GM12878 (cell line): ENCODE results near the gene RASGRF1. TPM values are rescaled to one million over a fixed set of nuclear protein-coding genes. Genes with fewer than 3 reads are reported as not detected.

Source experiments
- ATF3 ChIP-seq: IDR thresholded peaks from 2 replicates; pipeline ENCODE4 v1.6.1; 2011; ENCODE audit warnings: low read depth, mild to moderate bottlenecking, low read length, moderate library complexity, borderline replicate concordance; ENCODE audit errors: extremely low read depth
- ATF7 ChIP-seq: fragments of 450-650 bp; IDR thresholded peaks from 2 replicates; pipeline ENCODE4 v1.6.1; 2016; ENCODE audit warnings: low read depth, mild to moderate bottlenecking
- CBX3 ChIP-seq: fragments of 200-600 bp; sonication (generic); IDR thresholded peaks from 2 replicates; pipeline ENCODE4 v1.6.1; 2016; ENCODE audit warnings: low read depth, borderline replicate concordance
- CBX5 ChIP-seq: sonication (generic); IDR thresholded peaks from 2 replicates; pipeline ENCODE4 v1.6.1; 2016; ENCODE audit warnings: low read depth, moderate library complexity, mild to moderate bottlenecking, inconsistent platforms
- CHD2 ChIP-seq: IDR thresholded peaks from 2 replicates; pipeline ENCODE4 v1.6.1; 2011; ENCODE audit warnings: low read depth, low read length, improper control_type of control experiment, borderline replicate concordance
- CHD4 ChIP-seq: fragments of 200-600 bp; sonication (generic); IDR thresholded peaks from 2 replicates; pipeline ENCODE4 v1.6.1; 2016; ENCODE audit warnings: mild to moderate bottlenecking
- EED ChIP-seq: sonication (generic); IDR thresholded peaks from 2 replicates; pipeline ENCODE4 v1.6.1; 2016; ENCODE audit warnings: antibody characterized with exemption, low read depth
- EP300 ChIP-seq, 2 experiments: fragments of 150-350 bp in 1 of 2; IDR thresholded peaks; 2 replicates each; pipeline ENCODE4 v1.6.1; 2011 to 2012; ENCODE audit warnings: low read depth in 2 of 2, low read length in 2 of 2, borderline replicate concordance in 1 of 2, improper control_type of control experiment in 1 of 2, inconsistent platforms in 1 of 2; ENCODE audit not compliant: control insufficient read depth in 1 of 2
- ETV6 ChIP-seq, 2 experiments: fragments of 450-650 bp in 1 of 2; IDR thresholded peaks in 1 of 2; conservative IDR thresholded peaks in 1 of 2; 2 replicates each; pipeline ENCODE4 v1.6.1; 2014; ENCODE audit warnings: antibody characterized with exemption in 1 of 2, borderline replicate concordance in 1 of 2, low read depth in 1 of 2, mild to moderate bottlenecking in 1 of 2, moderate library complexity in 1 of 2
- EZH2 ChIP-seq: IDR thresholded peaks from 2 replicates; pipeline ENCODE4 v1.6.1; 2012; ENCODE audit warnings: low read depth, mild to moderate bottlenecking, control low read depth, inconsistent platforms, low read length, borderline replicate concordance; ENCODE audit not compliant: control insufficient read depth
- GATAD2B ChIP-seq: fragments of 450-650 bp; conservative IDR thresholded peaks from 2 replicates; pipeline ENCODE4 v1.6.1; 2017; ENCODE audit warnings: low read depth, mild to moderate bottlenecking, moderate library complexity
- IRF4 ChIP-seq: IDR thresholded peaks from 2 replicates; pipeline ENCODE4 v1.6.1; 2011; ENCODE audit warnings: low read depth, low read length
- NBN ChIP-seq: fragments of 450-650 bp; IDR thresholded peaks from 2 replicates; pipeline ENCODE4 v1.6.1; 2016
- NR2C2 ChIP-seq: IDR thresholded peaks from 2 replicates; pipeline ENCODE4 v1.6.1; 2011; ENCODE audit warnings: borderline replicate concordance, low read depth; ENCODE audit not compliant: control insufficient read depth, insufficient read length
- NR2F1 ChIP-seq: fragments of 450-650 bp; conservative IDR thresholded peaks from 2 replicates; pipeline ENCODE4 v1.6.1; 2017; ENCODE audit warnings: mild to moderate bottlenecking
- PAX8 ChIP-seq: fragments of 450-650 bp; IDR thresholded peaks from 2 replicates; pipeline ENCODE4 v1.6.1; 2017; ENCODE audit warnings: mild to moderate bottlenecking, moderate library complexity
- PBX3 ChIP-seq: IDR thresholded peaks from 2 replicates; pipeline ENCODE4 v1.6.1; 2011; ENCODE audit warnings: mild to moderate bottlenecking, low read depth, low read length, moderate library complexity; ENCODE audit not compliant: insufficient replicate concordance
- POLR2A ChIP-seq: IDR thresholded peaks from 2 replicates; pipeline ENCODE4 v1.6.1; 2011; ENCODE audit warnings: low read depth, mild to moderate bottlenecking, low read length
- RELA ChIP-seq: fragments of 450-650 bp; IDR thresholded peaks from 2 replicates; pipeline ENCODE4 v1.8.0; 2014; ENCODE audit warnings: borderline replicate concordance; ENCODE audit not compliant: partially characterized antibody
- RELB ChIP-seq: fragments of 450-650 bp; IDR thresholded peaks from 2 replicates; pipeline ENCODE4 v1.6.1; 2017; ENCODE audit warnings: low read depth, mild to moderate bottlenecking, moderate library complexity
- RFX5 ChIP-seq: IDR thresholded peaks from 2 replicates; pipeline ENCODE4 v1.6.1; 2011; ENCODE audit warnings: low read depth, low read length, improper control_type of control experiment
- SMARCA5 ChIP-seq: fragments of 450-650 bp; IDR thresholded peaks from 2 replicates; pipeline ENCODE4 v1.6.1; 2017; ENCODE audit warnings: mild to moderate bottlenecking
- TCF12 ChIP-seq: IDR thresholded peaks from 2 replicates; pipeline ENCODE4 v1.6.1; 2011; ENCODE audit warnings: low read depth, mild to moderate bottlenecking, low read length
- TCF7 ChIP-seq: IDR thresholded peaks from 2 replicates; pipeline ENCODE4 v1.6.1; 2014; ENCODE audit warnings: antibody characterized with exemption, borderline replicate concordance
- ZNF217 ChIP-seq: fragments of 450-650 bp; IDR thresholded peaks from 2 replicates; pipeline ENCODE4 v1.6.1; 2017; ENCODE audit warnings: antibody characterized with exemption, mild to moderate bottlenecking
- ZNF687 ChIP-seq: fragments of 450-650 bp; IDR thresholded peaks from 2 replicates; pipeline ENCODE4 v1.6.1; 2017; ENCODE audit warnings: mild to moderate bottlenecking, moderate library complexity
- polyA plus RNA-seq, 11 experiments: library from polyadenylated mRNA; depleted of rRNA in 4 of 11; unstranded in 6 of 11; stranded (reverse) in 5 of 11; fragments of >200 nt; fragmentation: Nextera tagmentation in 4 of 11; fragmentation: Illumina TruSeq in 1 of 11; extraction: Ambion mirVana in 4 of 11; extraction: Trizol in 1 of 11; gene quantifications; 1 replicate in 1 of 11; 2 replicates in 10 of 11; pipeline versions ENCODE4 v1.2.1 to v1.2.3, GENCODE V29; 2011 to 2016; ENCODE audit warnings: inconsistent platforms in 2 of 11, missing spikeins in 2 of 11, low read depth in 1 of 11
- total RNA-seq, 4 experiments: library from RNA; depleted of rRNA in 3 of 4; stranded (reverse); fragments of >200 nt in 3 of 4; fragmentation: Illumina TruSeq in 1 of 4; extraction: Trizol in 1 of 4; gene quantifications; 2 replicates each; pipeline versions ENCODE4 v1.2.1 to v1.2.3, GENCODE V29; 2013 to 2021

Gene RASGRF1
- total and polyA plus RNA-seq, 10 of the 15 experiments (the other 5 are each of a cell fraction or from before 2014, with no cell fraction given) = 0.20 to 1.9 (median 0.86) TPM

- TF ChIP-seq GATAD2B = peak; percentile 83
- TF ChIP-seq NR2F1 = peak; percentile 89
- no peak for TF ChIP-seq CHD4
- TF ChIP-seq ETV6 (conservative IDR thresholded peaks at IDR 0.05 in 1 of 2, IDR thresholded peaks at IDR 0.05 in 1 of 2; ENCODE audit: borderline replicate concordance in 1 of 2, low read depth in 1 of 2) = peak in 1 of 2 experiments; percentile 94; a peak in 2 of 4 replicates
- peak; percentile 89 for TF ChIP-seq ZNF687
- TF ChIP-seq TCF12 = peak; percentile 88
- TF ChIP-seq PBX3 = no peak
- peak; percentile 83 for TF ChIP-seq RELA
- peak; percentile 96 for TF ChIP-seq RELB
- TF ChIP-seq SMARCA5 = no peak; the same call in 1 of the 2 replicates
- TF ChIP-seq RFX5 = no peak
- TF ChIP-seq NBN = peak; percentile 80
- peak; percentile 73 for TF ChIP-seq IRF4
- TF ChIP-seq NR2C2 = no peak
- peak; percentile 74 to 95 for TF ChIP-seq EP300 (IDR thresholded peaks at IDR 0.05; ENCODE audit: borderline replicate concordance in 1 of 2, control insufficient read depth in 1 of 2, low read depth in 2 of 2, low read length in 2 of 2)
- no peak for TF ChIP-seq TCF7
- TF ChIP-seq EED = peak; percentile 100
- TF ChIP-seq ATF7 = peak; percentile 87
- TF ChIP-seq POLR2A = 0 out of 2 replicates have a peak, but pooled peaks have one; percentile 28
- peak; percentile 67; the same call in 1 of the 2 replicates for TF ChIP-seq ZNF217
- no peak for TF ChIP-seq CBX3
- TF ChIP-seq EZH2 = no peak
- no peak for TF ChIP-seq PAX8
- no peak for TF ChIP-seq ATF3
- TF ChIP-seq CBX5 = 0 out of 2 replicates have a peak, but pooled peaks have one; percentile 48
- TF ChIP-seq CHD2 = peak; percentile 91
Observed at GRCh38 chr15:79004336-79004735, 86.2 kb downstream of the RASGRF1 start (continued).
